ENCODE results near the gene RUFY3. TPM values are rescaled to one million over a fixed set of nuclear protein-coding genes. Genes with fewer than 3 reads are reported as not detected.

RUFY3 gene
- total and polyA plus RNA-seq, 2 experiments from 2014 or later, result 28.1 to 43.7 TPM

- no peaks in the 10 kb centered on the region for H3K9me3 ChIP-seq (ENCODE audit: low read depth)
- TF ChIP-seq, protein P1, sequence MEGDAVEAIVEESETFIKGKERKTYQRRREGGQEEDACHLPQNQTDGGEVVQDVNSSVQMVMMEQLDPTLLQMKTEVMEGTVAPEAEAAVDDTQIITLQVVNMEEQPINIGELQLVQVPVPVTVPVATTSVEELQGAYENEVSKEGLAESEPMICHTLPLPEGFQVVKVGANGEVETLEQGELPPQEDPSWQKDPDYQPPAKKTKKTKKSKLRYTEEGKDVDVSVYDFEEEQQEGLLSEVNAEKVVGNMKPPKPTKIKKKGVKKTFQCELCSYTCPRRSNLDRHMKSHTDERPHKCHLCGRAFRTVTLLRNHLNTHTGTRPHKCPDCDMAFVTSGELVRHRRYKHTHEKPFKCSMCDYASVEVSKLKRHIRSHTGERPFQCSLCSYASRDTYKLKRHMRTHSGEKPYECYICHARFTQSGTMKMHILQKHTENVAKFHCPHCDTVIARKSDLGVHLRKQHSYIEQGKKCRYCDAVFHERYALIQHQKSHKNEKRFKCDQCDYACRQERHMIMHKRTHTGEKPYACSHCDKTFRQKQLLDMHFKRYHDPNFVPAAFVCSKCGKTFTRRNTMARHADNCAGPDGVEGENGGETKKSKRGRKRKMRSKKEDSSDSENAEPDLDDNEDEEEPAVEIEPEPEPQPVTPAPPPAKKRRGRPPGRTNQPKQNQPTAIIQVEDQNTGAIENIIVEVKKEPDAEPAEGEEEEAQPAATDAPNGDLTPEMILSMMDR (IDR thresholded peaks at IDR 0.05; ENCODE audit: low read depth, low read length), result no peak
- H3K27ac ChIP-seq, result peak overlapping the region; percentile 22
- H3K36me3 ChIP-seq, result peaks cover 21% of the 10 kb centered on the region
- no peak for DNase-seq (ENCODE audit: low read depth in 1 of 2, low spot score in 1 of 2)
- no peaks in the 10 kb centered on the region for H3K4me1 ChIP-seq (ENCODE audit: low read depth)
- H3K27me3 ChIP-seq, result no peaks in the 10 kb centered on the region
- H3K4me3 ChIP-seq, result no peak overlapping the region
These were observed 93.6 kb downstream of the RUFY3 start for GRCh38 chr4:70815370-70815769.

DNA sequence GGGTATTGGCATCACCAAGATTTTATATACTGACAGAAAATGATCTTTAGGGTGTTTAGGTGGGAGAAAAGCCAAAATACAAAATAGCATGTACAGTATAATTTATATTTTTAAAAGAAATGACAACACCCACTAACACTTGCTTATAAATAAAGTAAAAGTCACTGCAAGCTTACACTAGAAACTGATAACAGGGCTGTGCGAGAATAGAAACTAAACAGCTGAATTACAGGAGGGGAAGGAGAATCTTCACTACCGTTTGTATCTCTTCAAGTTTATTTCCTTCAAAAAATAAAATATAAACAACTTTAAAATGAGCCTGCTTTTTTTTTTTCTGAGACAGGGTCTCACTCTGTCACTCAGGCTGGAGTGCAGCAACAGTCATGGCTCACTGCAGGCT is 95.1 kb downstream of the RUFY3 start:
- H3K36me3 ChIP-seq, result peaks cover 32% of the 10 kb centered on the region
- no peak overlapping the region for H3K4me3 ChIP-seq
- DNase-seq (ENCODE audit: low read depth in 1 of 2, low spot score in 1 of 2), result no peak
- H3K9me3 ChIP-seq (ENCODE audit: low read depth), result no peaks in the 10 kb centered on the region
- peak overlapping the region; percentile 51 for H3K27ac ChIP-seq
- TF ChIP-seq, protein P1 (IDR thresholded peaks at IDR 0.05; ENCODE audit: low read depth, low read length), result no peak
- H3K27me3 ChIP-seq, result no peaks in the 10 kb centered on the region
- H3K4me1 ChIP-seq (ENCODE audit: low read depth), result no peaks in the 10 kb centered on the region

GRCh38 chr4:70818173-70818855 is 96.5 kb downstream of the RUFY3 start:
- H3K4me1 ChIP-seq (ENCODE audit: low read depth), result no peaks in the 10 kb centered on the region
- DNase-seq (ENCODE audit: low read depth in 1 of 2, low spot score in 1 of 2), result no peak
- no peaks in the 10 kb centered on the region for H3K27me3 ChIP-seq
- H3K4me3 ChIP-seq, result no peak overlapping the region
- peak overlapping the region; percentile 51 for H3K27ac ChIP-seq
- TF ChIP-seq, protein P1 (IDR thresholded peaks at IDR 0.05; ENCODE audit: low read depth, low read length), result no peak
- H3K9me3 ChIP-seq (ENCODE audit: low read depth), result no peaks in the 10 kb centered on the region
- H3K36me3 ChIP-seq, result peaks cover 43% of the 10 kb centered on the region

- no peaks in the 10 kb centered on the region for H3K4me1 ChIP-seq (ENCODE audit: low read depth)
- H3K36me3 ChIP-seq, result peaks cover 43% of the 10 kb centered on the region
- no peaks in the 10 kb centered on the region for H3K9me3 ChIP-seq (ENCODE audit: low read depth)
- no peak for DNase-seq (ENCODE audit: low read depth in 1 of 2, low spot score in 1 of 2)
- H3K27me3 ChIP-seq, result no peaks in the 10 kb centered on the region
- no peak overlapping the region for H3K4me3 ChIP-seq
- TF ChIP-seq, protein P1 (IDR thresholded peaks at IDR 0.05; ENCODE audit: low read depth, low read length), result no peak
- no peak overlapping the region for H3K27ac ChIP-seq
These were observed 97.2 kb downstream of the RUFY3 start for GRCh38 chr4:70818921-70819320.

- no peak overlapping the region for H3K27ac ChIP-seq
- no peaks in the 10 kb centered on the region for H3K9me3 ChIP-seq (ENCODE audit: low read depth)
- no peak overlapping the region for H3K4me3 ChIP-seq
- H3K36me3 ChIP-seq, result peaks cover 81% of the 10 kb centered on the region
- no peaks in the 10 kb centered on the region for H3K4me1 ChIP-seq (ENCODE audit: low read depth)
- TF ChIP-seq, protein P1 (IDR thresholded peaks at IDR 0.05; ENCODE audit: low read depth, low read length), result no peak
- H3K27me3 ChIP-seq, result no peaks in the 10 kb centered on the region
- no peak for DNase-seq (ENCODE audit: low read depth in 1 of 2, low spot score in 1 of 2)
These were observed 107.3 kb downstream of the RUFY3 start for GRCh38 chr4:70829015-70829414.

Data from cardiac muscle cell (in vitro differentiated cells and primary cell).